PFSK-1 (cell line): ENCODE results near the gene JAG1.

Experiments
- POLR2AphosphoS5 ChIP-seq: IDR thresholded peaks from 2 replicates; pipeline ENCODE4 v1.6.1; 2012; ENCODE audit warnings: low read depth, mild to moderate bottlenecking, control low read depth, low read length, moderate library complexity
- SIN3A ChIP-seq: IDR thresholded peaks from 2 replicates; pipeline ENCODE4 v1.6.1; 2012; ENCODE audit warnings: mild to moderate bottlenecking, low read length, moderate library complexity, borderline replicate concordance; ENCODE audit not compliant: insufficient read depth
- TAF1 ChIP-seq: IDR thresholded peaks from 2 replicates; pipeline ENCODE4 v1.6.1; 2012; ENCODE audit warnings: low read length, control low read depth, borderline replicate concordance; ENCODE audit not compliant: insufficient read depth

- TF ChIP-seq POLR2AphosphoS5 (no peak), TAF1 (no peak), SIN3A (no peak)
These were observed 1.1 kb upstream of the JAG1 start for GRCh38 chr20:10674684-10675449.
